Measurements from ENCODE around the gene PIK3C2B. TPM values are rescaled to one million over a fixed set of nuclear protein-coding genes. Genes with fewer than 3 reads are reported as not detected.

PIK3C2B gene
- total and polyA plus RNA-seq, 2 of the 8 experiments (the other 6 are each of a cell fraction or from before 2014, with no cell fraction given) = 20.4 to 36.7 TPM

- Histone ChIP-seq H2BK120ac (replicated peaks; ENCODE audit: low read depth, low read length) (no peak overlapping the region), H3K4me2 (ENCODE audit: insufficient read depth in 1 of 2, low read depth in 2 of 2, low read length in 2 of 2) (no peak overlapping the region), H3K4me1 (replicated peaks in 1 of 4; ENCODE audit: control insufficient read depth in 3 of 4, insufficient read depth in 4 of 4, low read length in 3 of 4) (peaks cover 3 to 14% (median 11%) of the 10 kb centered on the region in 4 experiments), H4K5ac (ENCODE audit: insufficient read length, low read depth, low read length) (no peak overlapping the region), H3K23me2 (ENCODE audit: low read depth, low read length) (no peaks in the 10 kb centered on the region), H4K8ac (ENCODE audit: extremely low read depth, insufficient read depth, low read length) (no peak overlapping the region), H3K4ac (replicated peaks; ENCODE audit: insufficient read length, low read depth, low read length) (no peak overlapping the region), H2BK15ac (ENCODE audit: low read length) (no peak overlapping the region), H3K79me1 (ENCODE audit: low read depth, low read length) (peaks cover 5% of the 10 kb centered on the region), H3K9ac (replicated peaks in 1 of 4; ENCODE audit: extremely low read depth in 1 of 4, low read depth in 3 of 4, low read length in 3 of 4) (no peak overlapping the region), H3K23ac (ENCODE audit: insufficient read length) (no peak overlapping the region), H4K20me1 (replicated peaks in 1 of 2; ENCODE audit: control insufficient read depth in 1 of 2, insufficient read depth in 2 of 2, low read length in 2 of 2) (peaks cover 0 to 5% of the 10 kb centered on the region in 2 experiments), H4K91ac (replicated peaks; ENCODE audit: insufficient read length, low read length) (no peak overlapping the region), H3K79me2 (ENCODE audit: control insufficient read depth in 1 of 2, insufficient read depth in 2 of 2, low read length in 2 of 2) (peaks cover 0 to 14% of the 10 kb centered on the region in 2 experiments; a peak in 2 of 4 replicates), H3K18ac (ENCODE audit: extremely low read depth, low read length) (no peak overlapping the region), H3K27ac (ENCODE audit: low read depth, low read length) (no peak overlapping the region), H3K4me3 (ENCODE audit: extremely low read depth in 1 of 4, insufficient read depth in 2 of 4, low read depth in 3 of 4, low read length in 4 of 4) (no peak overlapping the region), H2BK5ac (ENCODE audit: low read depth, low read length) (no peak overlapping the region), H3K9me3 (ENCODE audit: insufficient read depth in 2 of 2, low read depth in 1 of 2, low read length in 1 of 2) (no peaks in the 10 kb centered on the region), H2AK5ac (ENCODE audit: low read depth, low read length) (no peak overlapping the region), H2BK12ac (ENCODE audit: low read depth, low read length) (no peak overlapping the region), H3K36me3 (ENCODE audit: control insufficient read depth in 2 of 4, insufficient read depth in 4 of 4, low read length in 3 of 4) (no peaks in the 10 kb centered on the region), H3K14ac (ENCODE audit: insufficient read length) (no peak overlapping the region), H3K27me3 (replicated peaks in 1 of 4; ENCODE audit: control insufficient read depth in 3 of 4, extremely low read depth in 1 of 4, insufficient read depth in 3 of 4, low read length in 3 of 4) (no peaks in the 10 kb centered on the region; a peak in 1 of 7 replicates), H2AFZ (ENCODE audit: low read length) (no peak overlapping the region), H2BK20ac (ENCODE audit: low read length) (no peak overlapping the region), H3K56ac (replicated peaks; ENCODE audit: insufficient read length, low read depth, low read length) (no peak overlapping the region)
- no peak for FAIRE-seq
- no peak for DNase-seq (ENCODE audit: low read depth in 1 of 2, low spot score in 2 of 2)
- 85% methylated on average over 7 of the region's 7 CpGs; no CpG with 5 or more reads in 1 of the 2 experiments for WGBS, 2 experiments (ENCODE audit: extremely low coverage in 1 of 2, insufficient coverage in 1 of 2, insufficient read length in 1 of 2, insufficient replicate concordance in 2 of 2, low coverage in 1 of 2, low lambda C conversion rate in 2 of 2, missing lambda C conversion rate in 1 of 2)
- ChIA-PET CTCF (ENCODE audit: partially characterized antibody) (interaction anchor here (0.6 to 49.0 kb wide), 11 partner anchors 8 to 317 kb away, joined by 3 to 2124 read pairs (median 3); partner anchors contain the start of gene PIK3C2B), POLR2A (ENCODE audit: partially characterized antibody) (interaction anchor here (0.7 to 3.1 kb wide), 6 partner anchors 12 to 59 kb away, joined by 3 to 14 read pairs (median 6); partner anchors contain the start of gene PIK3C2B)
- TF ChIP-seq CTCF (IDR thresholded peaks at IDR 0.05; ENCODE audit: control extremely low read depth in 1 of 3, insufficient read depth in 1 of 3, low read depth in 1 of 3, low read length in 3 of 3) = no peak
- no peak for TF ChIP-seq TAF7 (optimal IDR thresholded peaks at IDR 0.05; ENCODE audit: borderline replicate concordance, low read depth, low read length)
- no peak for TF ChIP-seq ATF3 (IDR thresholded peaks at IDR 0.05; ENCODE audit: insufficient read depth, low read depth, low read length)
- no peak for TF ChIP-seq GABPA (IDR thresholded peaks at IDR 0.05; ENCODE audit: borderline replicate concordance, insufficient read depth, low read length)
- TF ChIP-seq ASH2L (IDR thresholded peaks at IDR 0.05; ENCODE audit: low read length) = no peak
- TF ChIP-seq SIX5 (IDR thresholded peaks at IDR 0.05; ENCODE audit: low read depth, low read length) = no peak
- TF ChIP-seq ZNF274 (IDR thresholded peaks at IDR 0.05; ENCODE audit: borderline replicate concordance, extremely low read depth, low read length) = no peak
- no peak for TF ChIP-seq BRCA1 (IDR thresholded peaks at IDR 0.05; ENCODE audit: low read depth, low read length)
- TF ChIP-seq RFX5 (IDR thresholded peaks at IDR 0.05; ENCODE audit: borderline replicate concordance, low read depth, low read length) = no peak
These were observed 16.3 kb downstream of the PIK3C2B start for GRCh38 chr1:204478172-204478899.
